BJ (cell line): ENCODE measurements around the gene FAM236B. TPM values are rescaled to one million over a fixed set of nuclear protein-coding genes. Genes with fewer than 3 reads are reported as not detected.
"Not testable (repeated sequence)": the region's sequence is repeated elsewhere in the genome, so short reads cannot be mapped to it uniquely, and the experiment has no call there.

Source experiments
- CTCF ChIA-PET: fragments of 350-600 bp; formaldehyde crosslinking; extraction: SDS; loops from one replicate; lab custom pipeline; 2021; ENCODE audit warnings: antibody characterized with exemption, inconsistent platforms; lab: Yijun Ruan, JAX
- POLR2A ChIA-PET: fragments of 300-600 bp; sonication (Branson Sonifier 250); formaldehyde crosslinking; extraction: SDS; loops from one replicate; lab custom pipeline; 2021; ENCODE audit warnings: antibody characterized with exemption; lab: Charles Lee
- DNase-seq: peaks from one replicate; pipeline ENCODE4 v3.0.0-alpha.2; 2011; ENCODE audit warnings: low read depth
- H3K27me3 ChIP-seq: 2 replicates; pipeline ENCODE4 v1.6.0; 2011; ENCODE audit warnings: low read length; ENCODE audit not compliant: control insufficient read depth, insufficient read depth
- H3K36me3 ChIP-seq: 2 replicates; pipeline ENCODE4 v1.5.1; 2011; ENCODE audit warnings: low read length; ENCODE audit not compliant: control insufficient read depth, insufficient read depth
- H3K4me3 ChIP-seq: 2 replicates; pipeline ENCODE4 v1.5.1; 2011; ENCODE audit warnings: low read depth, mild to moderate bottlenecking, control low read depth, low read length
- polyA minus RNA-seq: library from RNA; depleted of rRNA, polyadenylated mRNA; stranded (reverse); fragments of >200 nt; gene quantifications from 2 replicates; pipeline ENCODE4 v1.2.3, GENCODE V29; 2011; rRNA and poly(A)+ RNA removed
- polyA plus RNA-seq: library from polyadenylated mRNA; depleted of rRNA; stranded (reverse); fragments of >200 nt; gene quantifications from 2 replicates; pipeline ENCODE4 v1.2.3, GENCODE V29; 2011; rRNA removed

FAM236B gene
- polyA plus RNA-seq: not detected in 2 replicates
- not detected in 2 replicates for polyA minus RNA-seq

DNA sequence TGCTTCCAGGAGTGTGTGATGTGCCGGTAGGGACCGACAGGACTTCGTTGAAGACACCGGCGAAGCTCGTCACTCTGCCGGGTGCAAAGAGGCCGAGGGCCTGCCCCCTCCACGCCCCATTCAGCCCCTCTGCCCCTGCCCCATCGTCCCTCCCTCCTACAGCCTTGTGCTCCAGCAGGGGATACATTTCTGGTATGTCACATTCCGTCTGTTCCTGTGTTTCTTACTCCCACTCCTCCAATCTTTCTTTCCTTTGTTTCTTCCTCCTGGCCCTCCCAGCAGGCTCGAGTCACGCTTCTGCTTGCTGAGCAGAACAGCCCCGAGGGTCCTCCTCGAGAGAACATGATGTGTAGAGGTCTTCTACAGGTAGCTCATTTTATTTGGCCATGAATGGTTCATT, at the start of gene FAM236B:
TSS of gene FAM236B (minus strand) at position 101 of the 400 bp plus-strand sequence. CDS start at position 1, 100 bp downstream.
- CTCF ChIA-PET, DNase-seq, POLR2A ChIA-PET: not testable (repeated sequence)

DNA sequence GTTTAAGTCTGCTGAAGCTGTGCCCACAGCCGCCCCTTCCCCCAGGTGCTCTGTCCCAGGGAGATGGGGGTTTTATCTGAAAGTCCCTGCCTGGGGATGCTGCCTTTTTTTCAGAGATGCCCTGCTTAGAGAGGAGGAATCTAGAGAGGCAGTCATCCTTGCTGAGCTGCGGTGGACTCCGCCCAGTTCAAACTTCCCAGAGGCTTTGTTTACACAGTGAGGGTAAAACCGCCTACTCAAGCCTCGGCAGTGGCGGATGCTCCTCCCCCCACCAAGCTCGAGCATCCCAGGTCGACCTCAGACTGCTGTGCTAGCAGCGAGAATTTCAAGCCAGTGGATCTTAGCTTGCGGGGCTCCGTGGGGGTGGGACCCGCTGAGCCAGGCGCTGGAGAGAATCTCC, 48.2 kb upstream of the FAM236B start:
- H3K27me3 ChIP-seq, POLR2A ChIA-PET, H3K4me3 ChIP-seq, CTCF ChIA-PET, H3K36me3 ChIP-seq, DNase-seq: not testable (repeated sequence)

More for the DNA sequence above, at the start of gene FAM236B:
- H3K4me3 ChIP-seq, H3K27me3 ChIP-seq, H3K36me3 ChIP-seq: not testable (repeated sequence)

DNA sequence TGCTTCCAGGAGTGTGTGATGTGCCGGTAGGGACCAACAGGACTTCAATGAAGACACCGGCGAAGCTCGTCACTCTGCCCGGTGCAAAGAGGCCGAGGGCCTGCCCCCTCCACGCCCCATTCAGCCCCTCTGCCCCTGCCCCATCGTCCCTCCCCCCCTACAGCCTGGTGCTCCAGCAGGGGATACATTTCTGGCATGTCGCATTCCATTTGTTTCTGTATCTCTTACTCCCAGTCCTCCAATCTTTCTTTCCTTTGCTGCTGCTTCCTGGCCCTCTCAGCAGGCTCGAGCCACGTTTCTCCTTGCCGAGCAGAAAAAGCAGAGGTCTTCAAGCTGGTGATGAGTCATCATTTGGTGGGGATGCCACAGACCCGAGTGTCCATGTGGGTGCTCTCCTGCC, 25.6 kb upstream of the FAM236B start, which contains the start of gene FAM236D:
TSS of gene FAM236D (minus strand) at position 101 of the 400 bp plus-strand sequence. CDS start at position 1, 100 bp downstream.
- CTCF ChIA-PET, POLR2A ChIA-PET, H3K27me3 ChIP-seq, H3K36me3 ChIP-seq, DNase-seq, H3K4me3 ChIP-seq: not testable (repeated sequence)

DNA sequence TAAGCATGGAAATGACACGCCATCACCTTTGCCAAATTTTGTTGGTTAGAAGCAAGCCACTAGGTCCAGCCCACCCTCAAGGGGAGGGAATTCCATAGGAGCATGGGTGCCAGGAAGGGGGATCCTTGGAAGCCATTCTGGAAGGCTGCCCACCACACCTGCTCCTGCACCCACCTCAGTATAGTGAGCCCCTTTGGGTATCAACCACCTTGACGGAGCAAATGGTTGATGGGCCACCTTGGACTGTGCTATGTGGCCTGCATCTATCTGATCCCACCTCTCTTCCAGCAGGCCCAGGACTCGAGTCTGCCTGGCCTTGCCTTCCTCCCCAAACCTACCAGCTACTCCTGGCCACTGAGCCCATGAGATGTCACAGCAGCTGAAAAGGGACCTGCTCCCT, 7.9 kb upstream of the FAM236B start:
- DNase-seq, CTCF ChIA-PET, POLR2A ChIA-PET, H3K36me3 ChIP-seq, H3K27me3 ChIP-seq, H3K4me3 ChIP-seq: not testable (repeated sequence)

DNA sequence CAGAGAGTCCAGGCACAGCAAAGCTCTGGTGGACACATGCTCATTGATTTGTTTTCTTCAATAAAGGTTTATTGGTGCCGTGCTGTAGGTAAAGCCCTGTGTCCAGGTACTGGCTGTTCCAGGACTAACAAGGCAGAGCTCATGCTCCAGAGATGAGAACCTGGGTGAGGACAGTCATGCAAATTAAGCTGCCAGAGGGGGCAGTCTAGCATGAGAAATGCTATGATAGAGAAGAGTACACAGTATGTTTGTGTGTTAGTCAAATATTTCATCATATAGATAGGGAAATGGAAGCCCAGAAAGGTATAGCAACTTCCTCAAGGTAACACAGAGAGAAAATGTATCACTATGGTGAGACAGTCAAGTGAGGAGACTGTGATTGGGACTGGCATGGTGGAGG, 5.7 kb upstream of the FAM236B start:
- H3K4me3 ChIP-seq, DNase-seq, POLR2A ChIA-PET, H3K27me3 ChIP-seq, CTCF ChIA-PET, H3K36me3 ChIP-seq: not testable (repeated sequence)

DNA sequence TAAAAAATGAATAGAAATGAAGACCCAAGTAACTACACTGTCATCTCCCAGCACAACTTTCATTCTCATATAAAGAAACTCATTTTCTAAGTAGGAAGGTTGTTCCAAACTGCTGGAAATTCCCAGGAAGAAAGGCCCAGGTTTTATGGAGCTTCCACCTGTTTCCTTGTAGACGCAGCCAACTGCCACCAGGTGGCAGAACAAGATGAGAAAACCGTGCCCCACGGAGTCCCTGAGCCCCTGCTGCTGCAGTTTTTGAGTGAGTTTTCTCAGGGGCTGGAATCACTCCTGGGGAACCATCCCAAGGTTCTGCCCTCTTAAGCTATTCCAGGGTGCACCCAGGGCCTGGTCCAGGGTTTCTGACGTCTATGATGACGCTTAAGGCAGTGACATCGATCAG, 1.5 kb upstream of the FAM236B start:
- POLR2A ChIA-PET: not testable (repeated sequence)

DNA sequence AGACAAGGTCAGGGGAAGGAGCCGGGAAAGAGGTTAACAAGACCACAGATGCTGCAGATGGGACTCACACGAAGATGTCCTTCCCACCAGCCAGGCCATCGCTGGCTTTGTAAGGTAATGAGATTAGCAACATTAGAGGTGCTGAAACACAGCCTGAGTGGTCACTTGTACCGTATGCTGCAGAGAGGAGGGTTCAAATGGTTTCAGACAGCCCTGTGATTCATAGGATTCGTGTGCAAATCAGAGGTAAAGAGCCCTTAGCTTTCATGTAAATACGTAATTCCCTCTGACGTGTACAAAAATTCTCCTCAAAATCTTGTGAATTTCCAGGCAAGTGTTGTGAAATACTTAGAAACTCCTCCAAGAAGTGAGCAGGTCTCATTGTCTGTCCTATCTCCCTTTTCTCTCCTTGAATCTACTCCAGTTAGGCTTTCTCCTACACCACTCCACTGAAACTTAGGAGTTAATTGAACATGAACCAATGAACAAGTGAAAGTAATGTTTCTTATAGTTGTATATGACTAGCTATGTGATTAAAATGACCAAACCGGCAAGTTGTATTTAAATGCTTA, 991 bp upstream of the FAM236B start:
- CTCF ChIA-PET, DNase-seq, H3K36me3 ChIP-seq, H3K27me3 ChIP-seq, POLR2A ChIA-PET, H3K4me3 ChIP-seq: not testable (repeated sequence)

More for the DNA sequence above, 1.5 kb upstream of the FAM236B start:
- H3K36me3 ChIP-seq, H3K4me3 ChIP-seq, H3K27me3 ChIP-seq, DNase-seq, CTCF ChIA-PET: not testable (repeated sequence)

DNA sequence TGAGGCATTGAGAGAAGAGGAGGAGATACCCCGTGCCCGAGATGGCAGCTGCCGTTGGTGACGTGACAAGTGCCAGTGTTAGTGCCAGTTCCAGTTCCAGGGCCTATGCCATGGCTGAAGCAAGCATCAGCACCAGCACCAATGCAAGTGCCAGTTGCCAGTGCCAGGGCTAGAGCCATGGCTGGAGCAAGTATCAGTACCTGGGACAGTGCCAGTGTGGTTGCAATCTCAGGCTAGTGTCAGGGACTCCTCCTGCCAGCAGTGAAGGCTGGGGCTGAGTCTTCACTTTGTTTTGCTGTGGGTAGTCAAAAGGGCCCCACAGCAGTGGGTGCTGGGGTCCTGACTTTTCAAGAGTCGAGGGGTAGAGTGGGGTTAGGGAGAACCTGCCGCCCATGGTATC, 4.3 kb downstream of the FAM236B start:
- CTCF ChIA-PET, POLR2A ChIA-PET, H3K27me3 ChIP-seq, DNase-seq, H3K4me3 ChIP-seq, H3K36me3 ChIP-seq: not testable (repeated sequence)

DNA sequence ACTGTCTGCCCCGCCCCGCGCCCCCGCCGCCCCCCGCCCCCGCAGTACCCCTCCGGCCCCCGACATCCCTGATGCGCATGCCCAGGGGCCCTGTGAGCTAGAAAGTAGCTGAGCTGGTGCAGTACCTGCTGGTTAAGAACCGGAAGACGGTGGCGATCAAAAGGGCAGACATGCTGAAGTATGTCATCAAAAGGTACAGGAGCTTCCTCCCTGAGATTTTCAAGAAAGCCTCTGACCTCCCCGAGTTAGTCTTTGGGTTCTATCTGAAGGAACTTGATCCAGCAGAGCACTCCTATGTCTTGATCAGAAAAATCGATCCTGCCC, 5.0 kb downstream of the FAM236B start:
- H3K4me3 ChIP-seq, H3K27me3 ChIP-seq, DNase-seq, CTCF ChIA-PET, POLR2A ChIA-PET, H3K36me3 ChIP-seq: not testable (repeated sequence)

DNA sequence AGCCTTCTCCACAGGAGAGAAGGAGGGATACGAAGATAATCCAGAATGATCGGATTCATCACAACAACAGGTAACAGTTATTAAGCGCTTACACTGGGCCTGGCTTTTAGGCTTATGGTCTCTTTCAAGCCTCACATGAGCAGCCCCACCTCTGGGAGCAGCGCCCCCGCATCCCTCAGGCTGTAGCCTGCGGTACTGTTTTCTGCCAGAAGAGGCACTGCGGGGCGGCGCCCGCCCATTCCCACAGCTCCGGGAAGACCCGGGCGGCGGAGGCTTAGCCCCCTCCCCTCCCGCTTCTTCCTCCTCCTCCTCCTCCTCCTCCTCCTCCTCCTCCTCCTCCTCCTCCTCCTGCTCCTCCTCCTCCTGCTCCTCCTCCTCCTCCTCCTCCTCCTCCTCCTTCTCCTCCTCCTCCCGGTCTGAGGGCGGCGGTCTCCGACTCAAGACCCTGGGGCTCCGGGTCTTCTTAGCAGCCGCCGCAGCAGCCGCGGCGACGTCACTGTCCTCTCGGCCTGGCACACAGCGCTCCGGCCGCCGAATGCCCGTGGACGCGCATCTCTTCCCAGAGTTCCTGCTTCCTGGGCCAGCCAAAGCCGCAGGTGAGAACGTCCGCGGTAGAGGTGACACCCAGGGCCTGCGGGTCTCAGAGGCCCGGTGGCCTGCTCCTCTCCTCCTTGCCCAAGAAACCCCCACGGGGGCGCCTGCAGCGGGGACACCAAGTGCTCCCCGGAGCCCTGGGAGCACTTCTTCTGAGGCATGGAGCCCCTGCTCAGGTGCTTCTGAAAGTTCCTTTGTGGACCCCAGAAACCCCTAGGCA, 5.6 kb downstream of the FAM236B start, which contains the start of gene DMRTC1B:
TSS of gene DMRTC1B (plus strand) at position 238 of the 814 bp plus-strand sequence. CDS start 68,246 bp downstream, outside the sequence.
- CTCF ChIA-PET: not testable (repeated sequence)

DNA sequence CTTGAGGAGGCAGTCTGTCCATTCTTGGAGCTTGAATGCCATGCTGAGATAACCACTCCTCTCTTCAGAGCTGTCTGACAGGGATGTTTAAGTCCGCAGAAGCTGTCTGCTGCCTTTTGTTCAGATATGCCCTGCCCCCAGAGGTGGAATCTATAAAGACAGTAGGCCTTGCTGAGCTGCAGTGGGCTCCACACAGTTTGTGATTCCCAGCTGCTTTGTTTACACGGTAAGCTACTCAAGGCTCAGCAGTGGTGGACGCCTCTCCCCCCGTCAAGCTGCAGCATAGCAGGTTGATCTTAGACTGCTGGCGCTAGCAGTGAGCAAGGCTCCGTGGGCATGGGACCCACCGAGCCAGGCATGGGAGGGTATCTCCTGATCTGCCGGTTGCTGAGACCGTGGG, 22.0 kb downstream of the FAM236B start:
- H3K4me3 ChIP-seq, CTCF ChIA-PET, H3K36me3 ChIP-seq, DNase-seq, H3K27me3 ChIP-seq, POLR2A ChIA-PET: not testable (repeated sequence)

More for the DNA sequence above, 5.6 kb downstream of the FAM236B start, which contains the start of gene DMRTC1B:
- H3K27me3 ChIP-seq, POLR2A ChIA-PET, DNase-seq, H3K36me3 ChIP-seq, H3K4me3 ChIP-seq: not testable (repeated sequence)

DNA sequence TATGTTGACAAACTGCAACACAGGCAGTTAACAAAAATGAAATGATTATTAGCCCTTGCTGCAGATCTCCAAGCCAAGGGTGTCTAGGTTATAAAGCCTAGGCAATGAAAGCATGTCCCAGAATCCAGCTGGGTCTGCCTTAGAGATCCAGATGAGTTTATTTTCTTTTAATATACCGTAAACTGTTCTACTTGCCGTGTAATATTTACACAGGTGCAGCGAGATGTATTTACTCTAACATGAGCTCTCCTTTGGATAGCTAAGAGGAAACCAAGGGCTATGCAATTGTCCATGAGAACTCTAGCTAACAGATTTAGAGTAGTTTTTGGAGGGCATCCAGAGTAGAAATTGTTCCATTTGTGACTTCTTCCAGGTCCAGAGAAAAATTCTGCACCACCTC, 33.9 kb downstream of the FAM236B start:
- DNase-seq, H3K27me3 ChIP-seq, POLR2A ChIA-PET, CTCF ChIA-PET, H3K36me3 ChIP-seq, H3K4me3 ChIP-seq: not testable (repeated sequence)

DNA sequence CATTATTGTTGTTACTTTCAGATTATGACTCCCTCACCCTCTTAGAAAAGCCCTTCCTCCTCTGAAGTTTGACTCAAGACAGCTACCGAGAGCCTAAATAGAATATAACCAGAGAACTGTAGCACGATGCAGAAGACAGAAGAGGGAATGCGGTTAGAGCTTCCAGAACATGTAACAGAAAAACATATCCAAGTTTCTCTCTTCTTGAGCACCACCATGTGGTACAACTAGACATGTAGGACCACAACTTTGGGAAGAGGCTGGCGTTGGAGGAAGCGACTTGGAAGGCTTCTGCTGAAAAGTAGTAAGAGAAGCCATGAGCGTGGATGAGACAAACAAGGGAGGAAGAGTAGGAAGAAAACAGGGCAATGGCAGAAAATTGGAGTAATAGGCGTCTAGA, 36.9 kb downstream of the FAM236B start:
- CTCF ChIA-PET, DNase-seq, H3K36me3 ChIP-seq, H3K4me3 ChIP-seq, POLR2A ChIA-PET, H3K27me3 ChIP-seq: not testable (repeated sequence)
